SK-N-SH treated with all-trans-retinoic acid at 6 μM for 48 hours (cell line): ENCODE measurements around the gene ADPRS.

ENCODE experiments used
- ATAC-seq: fragments of 200-7000 bp; cut with Tn5 transposase; 3 replicates; pipeline ENCODE4 v1.9.1; 2020; ENCODE audit warnings: mild to moderate bottlenecking, moderate library complexity
- ARNTL ChIP-seq: fragments of 450-650 bp; formaldehyde crosslinking; IDR thresholded peaks from 2 replicates; pipeline ENCODE4 v1.5.0; 2020; ENCODE audit warnings: low read depth, mild to moderate bottlenecking, moderate library complexity, borderline replicate concordance
- BACH2 ChIP-seq: fragments of 250-450 bp; sonication (Bioruptor Pico); IDR thresholded peaks from 2 replicates; pipeline ENCODE4 v1.9.0; 2021; ENCODE audit warnings: mild to moderate bottlenecking, borderline replicate concordance
- CREB5 ChIP-seq: fragments of 250-450 bp; sonication (Bioruptor Pico); IDR thresholded peaks from 2 replicates; pipeline ENCODE4 v1.5.1; 2020; ENCODE audit warnings: low read depth, mild to moderate bottlenecking, moderate library complexity
- CSDC2 ChIP-seq: fragments of 250-450 bp; sonication (Bioruptor Pico); IDR thresholded peaks from 2 replicates; pipeline ENCODE4 v1.5.0; 2020; ENCODE audit warnings: mild to moderate bottlenecking, moderate library complexity
- ESRRG ChIP-seq: fragments of 250-450 bp; sonication (Bioruptor Pico); IDR thresholded peaks from 2 replicates; pipeline ENCODE4 v1.6.1; 2021; ENCODE audit warnings: mild to moderate bottlenecking
- ISL1 ChIP-seq: fragments of 250-450 bp; sonication (Bioruptor Pico); IDR thresholded peaks from 2 replicates; pipeline ENCODE4 v2.1.2; 2022; ENCODE audit warnings: mild to moderate bottlenecking, moderate library complexity
- OSR1 ChIP-seq: fragments of 250-450 bp; sonication (Bioruptor Pico); IDR thresholded peaks from 2 replicates; pipeline ENCODE4 v1.8.0; 2022; ENCODE audit warnings: moderate library complexity, mild to moderate bottlenecking, inconsistent platforms
- POU6F1 ChIP-seq: fragments of 250-450 bp; sonication (Bioruptor Pico); IDR thresholded peaks from 2 replicates; pipeline ENCODE4 v1.8.0; 2021; ENCODE audit warnings: low read depth, mild to moderate bottlenecking, moderate library complexity, borderline replicate concordance
- RARB ChIP-seq: fragments of 250-450 bp; sonication (Bioruptor Pico); IDR thresholded peaks from 2 replicates; pipeline ENCODE4 v1.8.0; 2021; ENCODE audit warnings: mild to moderate bottlenecking, moderate library complexity
- TOX ChIP-seq: fragments of 250-450 bp; sonication (Bioruptor Pico); IDR thresholded peaks from 2 replicates; pipeline ENCODE4 v1.8.0; 2021; ENCODE audit warnings: mild to moderate bottlenecking, moderate library complexity, borderline replicate concordance
- TSHZ2 ChIP-seq: fragments of 250-450 bp; sonication (Bioruptor Pico); IDR thresholded peaks from 2 replicates; pipeline ENCODE4 v1.5.0; 2020; ENCODE audit warnings: mild to moderate bottlenecking, moderate library complexity
- ZC3H10 ChIP-seq: fragments of 250-450 bp; sonication (Bioruptor Pico); IDR thresholded peaks from 2 replicates; pipeline ENCODE4 v1.5.1; 2021; ENCODE audit warnings: mild to moderate bottlenecking, moderate library complexity
- ZFP30 ChIP-seq: fragments of 450-650 bp; formaldehyde crosslinking; IDR thresholded peaks from 2 replicates; pipeline ENCODE4 v1.5.0; 2022; ENCODE audit warnings: mild to moderate bottlenecking, moderate library complexity
- ZNF565 ChIP-seq: fragments of 450-650 bp; formaldehyde crosslinking; conservative IDR thresholded peaks from 2 replicates; pipeline ENCODE4 v1.5.0; 2020; ENCODE audit warnings: low read depth, mild to moderate bottlenecking, moderate library complexity
- ZNF70 ChIP-seq: fragments of 450-650 bp; formaldehyde crosslinking; IDR thresholded peaks from 2 replicates; pipeline ENCODE4 v1.5.0; 2020; ENCODE audit warnings: mild to moderate bottlenecking, moderate library complexity
- ZNF8 ChIP-seq: fragments of 450-650 bp; formaldehyde crosslinking; IDR thresholded peaks from 2 replicates; pipeline ENCODE4 v1.5.0; 2020; ENCODE audit warnings: mild to moderate bottlenecking, moderate library complexity

Gene ADPRS

GRCh38 chr1:36094621-36095061, 5.9 kb downstream of the ADPRS start:
- peak; percentile 77 for ATAC-seq
- TF ChIP-seq TSHZ2 (no peak), TOX (CRISPR knock-in tag) (no peak), CREB5 (no peak), ISL1 (CRISPR knock-in tag) (no peak), ZNF8 (CRISPR knock-in tag) (no peak)

- no peak for TF ChIP-seq ZNF8 (CRISPR knock-in tag)
- no peak for TF ChIP-seq CREB5
- no peak for TF ChIP-seq POU6F1 (CRISPR knock-in tag)
- no peak for TF ChIP-seq CSDC2
- TF ChIP-seq ZC3H10 (CRISPR knock-in tag) = no peak
- no peak for TF ChIP-seq ESRRG (CRISPR knock-in tag)
- no peak for TF ChIP-seq RARB
- TF ChIP-seq ARNTL (CRISPR knock-in tag) = no peak
- no peak for TF ChIP-seq TSHZ2
- TF ChIP-seq ZFP30 = no peak
- TF ChIP-seq TOX (CRISPR knock-in tag) = no peak
- no peak for TF ChIP-seq BACH2 (CRISPR knock-in tag)
- TF ChIP-seq ISL1 (CRISPR knock-in tag) = no peak
- ATAC-seq = no peak
Observed at GRCh38 chr1:36095760-36096405, 7.2 kb downstream of the ADPRS start.

- peak; percentile 31 for ATAC-seq
- no peak for TF ChIP-seq ARNTL (CRISPR knock-in tag)
- TF ChIP-seq ZNF70 (CRISPR knock-in tag) = no peak
- TF ChIP-seq TOX (CRISPR knock-in tag) = no peak
- TF ChIP-seq ZNF565 (CRISPR knock-in tag) = no peak
- no peak for TF ChIP-seq BACH2 (CRISPR knock-in tag)
- TF ChIP-seq ESRRG (CRISPR knock-in tag) = no peak
- TF ChIP-seq OSR1 = no peak
- TF ChIP-seq TSHZ2 = no peak
- TF ChIP-seq, all 23 proteins: peak for 0
Observed at GRCh38 chr1:36096500-36097432, 8.1 kb downstream of the ADPRS start.
